C4-2B (cell line): ENCODE measurements around the gene CHD3.
"Not testable (repeated sequence)": the region's sequence is repeated elsewhere in the genome, so short reads cannot be mapped to it uniquely, and the experiment has no call there.

Source experiments
- H3K27ac ChIP-seq: fragments of 450-650 bp; 2 replicates; pipeline ENCODE4 v1.5.1; 2017
- ZFX ChIP-seq: fragments of 450-650 bp; IDR thresholded peaks from 2 replicates; pipeline ENCODE4 v1.6.1; 2017
- TF ChIP-seq, protein P1 (sequence below): fragments of 450-650 bp; conservative IDR thresholded peaks from 2 replicates; pipeline ENCODE4 v1.5.1; 2017; ENCODE audit warnings: mild to moderate bottlenecking

Gene CHD3

DNA sequence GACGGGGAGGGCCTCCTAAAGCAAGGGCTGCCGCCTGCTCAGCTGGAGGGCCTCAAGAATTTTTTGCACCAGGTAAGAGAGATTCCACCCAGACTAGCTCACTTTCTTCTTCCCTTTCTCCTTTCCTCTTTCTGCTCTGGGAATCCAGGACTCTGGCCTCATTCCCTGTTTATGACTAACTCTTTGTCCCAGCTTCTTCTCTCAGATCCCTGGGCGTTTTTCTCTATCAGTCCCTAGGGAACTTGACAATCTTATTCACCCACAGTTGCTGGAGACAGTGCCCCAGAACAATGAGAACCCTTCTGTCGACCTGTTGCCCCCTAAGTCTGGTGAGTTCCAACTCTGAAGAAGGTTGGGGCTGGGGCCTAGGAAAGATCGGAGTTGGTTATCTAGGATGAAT, 59.1 kb downstream of the CHD3 start:
- no peak overlapping the region for H3K27ac ChIP-seq
- TF ChIP-seq, protein P1, sequence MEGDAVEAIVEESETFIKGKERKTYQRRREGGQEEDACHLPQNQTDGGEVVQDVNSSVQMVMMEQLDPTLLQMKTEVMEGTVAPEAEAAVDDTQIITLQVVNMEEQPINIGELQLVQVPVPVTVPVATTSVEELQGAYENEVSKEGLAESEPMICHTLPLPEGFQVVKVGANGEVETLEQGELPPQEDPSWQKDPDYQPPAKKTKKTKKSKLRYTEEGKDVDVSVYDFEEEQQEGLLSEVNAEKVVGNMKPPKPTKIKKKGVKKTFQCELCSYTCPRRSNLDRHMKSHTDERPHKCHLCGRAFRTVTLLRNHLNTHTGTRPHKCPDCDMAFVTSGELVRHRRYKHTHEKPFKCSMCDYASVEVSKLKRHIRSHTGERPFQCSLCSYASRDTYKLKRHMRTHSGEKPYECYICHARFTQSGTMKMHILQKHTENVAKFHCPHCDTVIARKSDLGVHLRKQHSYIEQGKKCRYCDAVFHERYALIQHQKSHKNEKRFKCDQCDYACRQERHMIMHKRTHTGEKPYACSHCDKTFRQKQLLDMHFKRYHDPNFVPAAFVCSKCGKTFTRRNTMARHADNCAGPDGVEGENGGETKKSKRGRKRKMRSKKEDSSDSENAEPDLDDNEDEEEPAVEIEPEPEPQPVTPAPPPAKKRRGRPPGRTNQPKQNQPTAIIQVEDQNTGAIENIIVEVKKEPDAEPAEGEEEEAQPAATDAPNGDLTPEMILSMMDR: no peak
- TF ChIP-seq ZFX: no peak

DNA sequence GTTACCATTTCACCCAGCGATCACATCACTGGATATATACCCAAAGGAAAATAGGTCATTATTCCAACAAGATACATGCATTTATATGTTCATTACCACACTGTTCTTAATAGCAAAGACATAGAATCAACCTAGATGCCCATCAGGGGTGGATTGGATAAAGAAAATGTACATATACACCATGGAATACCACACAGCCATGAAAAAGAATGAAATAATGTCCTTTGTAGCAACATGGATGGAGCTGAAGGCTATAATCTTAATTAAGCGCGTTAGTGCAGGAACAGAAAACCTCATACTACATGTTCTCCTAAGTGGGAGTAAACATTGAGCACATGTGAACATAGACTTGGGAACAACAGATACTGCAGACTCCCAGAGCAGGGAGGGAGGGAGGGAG, 62.0 kb downstream of the CHD3 start:
- TF ChIP-seq, protein P1: no peak
- no peak for TF ChIP-seq ZFX
- H3K27ac ChIP-seq: no peak overlapping the region

DNA sequence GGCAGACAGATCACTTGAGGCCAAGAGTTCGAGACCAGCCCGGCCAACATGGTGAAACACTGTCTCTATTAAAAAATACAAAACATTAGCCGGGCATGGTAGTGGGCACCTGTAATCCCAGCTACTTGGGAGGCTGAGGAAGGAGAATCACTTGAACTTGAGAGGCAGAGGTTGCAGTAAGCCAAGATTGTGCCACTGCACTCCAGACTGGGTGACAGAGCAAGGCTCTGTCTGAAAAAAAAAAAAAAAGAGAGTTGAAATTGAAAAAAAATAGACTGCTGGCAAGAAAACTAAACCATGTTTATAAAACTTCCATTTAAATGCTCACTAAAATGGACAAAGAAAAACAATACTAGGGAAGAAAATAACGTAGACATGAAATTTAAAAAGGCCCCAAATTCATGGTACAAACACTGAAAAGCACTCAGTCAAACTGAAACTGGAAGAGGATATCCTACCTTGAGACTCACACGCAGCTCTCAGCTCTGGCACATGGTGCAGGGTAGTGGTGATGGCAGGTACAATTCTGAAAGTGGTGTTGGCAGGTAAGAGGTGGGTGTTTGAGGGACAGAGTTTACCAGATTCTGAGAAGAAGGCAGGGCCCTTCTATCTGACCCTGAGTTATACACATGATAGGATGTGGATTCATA, 62.7 kb downstream of the CHD3 start:
- H3K27ac ChIP-seq: no peak overlapping the region
- TF ChIP-seq ZFX: no peak
- TF ChIP-seq, protein P1: no peak

DNA sequence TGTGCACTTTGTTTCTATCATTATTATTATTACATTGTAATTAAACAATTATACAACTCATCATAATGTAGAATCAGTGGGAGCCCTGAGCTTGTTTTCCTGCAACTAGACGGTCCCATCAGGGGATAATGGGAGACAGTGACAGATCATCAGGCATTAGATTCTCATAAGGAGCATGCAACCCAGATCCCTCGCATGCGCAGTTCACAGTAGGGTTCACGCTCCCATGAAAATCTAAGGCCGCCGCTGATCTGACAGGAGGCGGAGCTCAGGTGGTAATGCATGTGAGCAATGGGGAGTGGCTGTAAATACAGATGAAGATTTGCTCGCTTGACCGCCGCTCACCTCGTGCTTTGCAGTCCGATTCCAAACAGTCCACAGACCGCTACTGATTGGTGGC, 64.7 kb downstream of the CHD3 start:
- not testable (repeated sequence) for H3K27ac ChIP-seq

DNA sequence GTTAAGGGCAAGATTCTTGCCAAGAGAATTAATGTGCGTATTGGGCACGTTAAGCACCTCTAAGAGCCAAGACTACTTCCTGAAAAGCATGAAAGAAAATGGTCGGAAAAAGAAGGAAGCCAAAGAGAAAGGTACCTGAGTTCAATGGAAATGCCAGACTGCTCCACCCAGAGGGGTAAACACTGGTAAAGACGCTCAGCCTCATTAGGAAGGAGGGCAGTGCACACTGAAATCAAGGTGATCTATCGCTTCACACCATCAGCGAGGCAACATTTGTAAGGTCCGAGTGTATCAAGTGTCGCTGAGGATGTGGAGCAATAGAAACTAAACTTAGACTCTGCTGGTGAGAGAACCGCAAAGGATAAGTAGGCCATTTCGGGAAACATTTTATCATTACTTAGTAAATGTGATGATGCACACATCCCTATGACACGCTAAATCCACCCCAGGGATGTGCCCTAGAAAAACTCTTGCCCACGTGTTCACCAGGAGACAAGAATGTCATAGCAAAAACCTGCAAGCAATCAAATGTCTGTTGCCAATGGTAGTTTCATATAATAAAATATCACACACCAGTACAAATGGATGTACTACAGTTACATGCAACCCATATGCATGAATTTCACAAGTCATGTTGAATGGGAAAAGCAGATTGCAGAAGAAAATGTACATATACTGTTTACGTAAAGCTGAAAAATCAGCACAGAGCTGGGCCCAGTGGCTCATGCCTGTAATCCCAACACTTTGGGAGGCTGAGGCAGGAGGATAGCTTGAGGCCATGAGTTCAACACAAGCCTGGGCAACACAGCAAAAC, 67.0 kb downstream of the CHD3 start:
- H3K27ac ChIP-seq: no peak overlapping the region
- TF ChIP-seq, protein P1: no peak
- no peak for TF ChIP-seq ZFX

DNA sequence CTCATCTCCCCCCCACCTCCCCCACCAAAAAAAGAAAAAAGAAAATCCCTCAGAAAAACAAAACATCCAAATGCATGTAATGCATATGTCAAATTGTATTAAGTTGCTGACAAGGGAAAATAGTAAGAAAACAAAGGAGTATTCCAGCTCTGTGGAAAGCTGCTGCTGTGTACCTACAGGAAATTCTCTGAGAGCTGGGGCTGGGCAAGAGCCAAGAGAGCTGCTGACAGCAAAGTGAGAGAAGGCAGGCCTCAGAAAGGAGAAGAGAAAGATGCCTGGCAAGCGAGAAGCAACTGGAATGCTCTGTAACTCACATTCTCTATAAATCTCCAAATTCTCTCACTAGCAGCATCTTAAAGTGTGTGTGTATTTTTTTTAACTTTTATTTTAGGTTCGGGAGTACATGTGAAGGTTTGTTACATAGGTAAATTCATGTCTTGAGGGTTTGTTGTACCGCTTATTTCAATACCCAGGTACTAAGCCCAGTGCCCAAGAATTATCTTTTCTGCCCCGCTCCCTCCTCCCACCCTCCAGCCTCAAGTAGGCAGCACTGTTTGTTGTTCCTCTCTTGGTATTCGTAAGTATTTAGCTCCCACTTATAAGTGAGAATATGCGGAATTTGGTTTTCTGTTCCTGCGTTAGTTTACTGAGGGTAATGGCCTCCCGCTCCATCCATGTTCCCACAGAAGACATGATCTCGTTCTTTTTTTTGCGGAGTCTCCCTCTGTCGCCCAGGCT, 67.8 kb downstream of the CHD3 start:
- no peak overlapping the region for H3K27ac ChIP-seq
- TF ChIP-seq, protein P1: no peak
- no peak for TF ChIP-seq ZFX

DNA sequence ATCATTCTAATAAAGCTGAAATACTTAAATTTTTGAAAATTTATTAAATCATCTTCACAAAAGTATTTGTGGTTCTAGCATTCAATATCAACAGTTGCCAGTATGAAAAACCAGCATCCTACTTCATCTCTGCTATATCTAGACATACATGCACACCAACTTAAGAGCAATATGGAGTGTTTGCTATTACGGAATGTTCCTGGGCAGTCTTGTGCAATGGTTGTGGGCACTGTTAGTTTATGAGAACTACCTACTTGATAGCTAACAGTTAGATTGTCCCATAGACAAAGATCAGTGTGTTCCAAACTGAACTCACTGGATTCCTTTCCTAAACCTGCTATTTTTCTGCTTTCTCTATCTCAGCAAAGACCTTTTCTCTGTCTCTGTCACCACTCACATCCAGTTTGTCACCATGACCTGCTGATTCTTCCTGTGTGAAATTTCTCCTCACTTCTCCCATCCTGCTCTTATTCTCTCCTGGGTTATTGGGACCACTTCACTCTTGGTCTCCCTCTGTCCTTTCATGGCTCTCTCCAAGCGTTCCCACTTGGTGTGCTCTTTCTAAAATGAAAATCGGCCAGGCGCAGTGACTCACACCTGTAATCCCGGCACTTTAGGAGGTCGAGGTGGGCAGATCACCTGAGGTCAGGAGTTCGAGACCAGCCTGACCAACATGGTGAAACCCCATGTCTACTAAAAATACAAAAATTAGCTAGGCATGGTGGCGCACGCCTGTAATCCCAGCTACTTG, 71.1 kb downstream of the CHD3 start:
- no peak overlapping the region for H3K27ac ChIP-seq
- TF ChIP-seq ZFX: no peak
- TF ChIP-seq, protein P1: no peak
